GF-D8 (cell line): ENCODE data around the gene TRAPPC3.
"Not testable (repeated sequence)": the region's sequence is repeated elsewhere in the genome, so short reads cannot be mapped to it uniquely, and the experiment has no call there.

Experiments
- DNase-seq: peaks from one replicate; lab custom pipeline; 2025; lab: John Stamatoyannopoulos, UW

The TRAPPC3 gene

DNA sequence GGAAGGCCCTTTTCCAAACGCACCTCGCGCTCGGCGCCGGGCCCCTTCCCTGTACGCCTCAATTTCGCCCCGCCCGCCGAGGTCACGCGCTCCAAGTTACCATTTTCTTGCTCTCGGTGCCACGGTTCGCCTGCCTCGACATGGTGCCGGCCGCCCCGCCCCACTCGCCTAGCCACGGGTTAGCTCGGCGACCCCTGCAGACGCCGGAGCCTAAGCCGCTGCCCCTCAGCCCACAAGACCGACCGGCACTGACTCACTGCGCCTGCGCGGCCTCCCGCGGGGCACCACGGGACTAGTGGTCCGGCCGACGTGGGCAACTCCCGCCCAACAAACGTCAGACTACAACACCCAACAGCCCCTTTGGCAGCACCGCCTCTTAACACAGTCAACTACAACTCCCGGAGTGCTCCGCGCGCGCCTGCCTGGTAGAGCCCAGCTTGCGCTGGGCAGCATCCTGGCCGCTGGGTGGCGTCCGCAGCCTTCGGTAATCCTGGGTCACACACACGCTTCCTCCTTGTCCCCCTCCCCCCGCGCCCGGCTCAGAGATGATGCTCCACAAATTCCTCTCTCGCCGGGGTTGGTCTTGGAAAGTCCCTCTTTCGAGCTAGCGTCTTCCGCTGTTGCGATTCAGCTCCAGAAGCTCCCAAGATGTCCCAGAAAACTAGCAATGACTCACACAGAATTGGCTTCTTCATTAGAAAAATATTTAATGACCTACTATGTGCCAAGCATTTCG is at the start of gene TRAPPC3:
TSS of gene TRAPPC3 (minus strand) at position 250 of the 736 bp plus-strand sequence. CDS start at position 142, 108 bp downstream.
- DNase-seq = peak; percentile 99

DNA sequence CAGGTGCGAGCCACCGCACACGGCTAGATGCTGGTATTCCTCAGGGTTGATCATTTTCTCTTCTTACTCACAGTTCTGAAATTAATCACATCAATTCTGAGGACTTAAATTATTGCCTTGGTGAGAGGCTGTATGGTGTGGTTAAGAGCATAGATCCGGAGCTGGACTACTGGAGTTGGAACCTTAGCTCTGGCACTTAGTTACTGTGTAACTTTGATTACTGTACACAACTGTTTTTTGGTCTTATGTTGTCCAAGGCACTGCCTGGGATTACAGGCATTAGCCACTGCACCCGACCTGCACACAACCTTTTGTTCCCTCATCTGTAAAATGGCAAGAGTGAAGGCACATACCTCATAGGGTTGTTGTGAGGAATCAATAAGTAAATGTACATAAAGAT is 49.4 kb upstream of the TRAPPC3 start:
- DNase-seq = no peak

DNA sequence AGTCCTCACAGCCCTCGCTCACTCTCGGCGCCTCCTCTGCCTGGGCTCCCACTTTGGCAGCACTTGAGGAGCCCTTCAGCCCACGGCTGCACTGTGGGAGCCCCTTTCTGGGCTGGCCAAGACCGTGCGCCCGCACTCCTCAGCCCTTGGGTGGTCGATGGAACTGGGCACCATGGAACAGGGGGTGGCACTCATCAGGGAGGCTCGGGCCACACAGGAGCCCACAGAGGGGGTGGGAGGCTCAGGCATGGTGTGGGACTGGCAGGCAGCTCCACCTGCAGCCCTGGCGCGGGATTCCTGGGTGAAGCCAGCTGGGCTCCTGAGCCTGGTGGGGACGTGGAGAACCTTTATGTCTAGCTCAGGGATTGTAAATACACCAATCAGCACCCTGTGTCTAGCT is 47.5 kb upstream of the TRAPPC3 start:
- not testable (repeated sequence) for DNase-seq

GRCh38 chr1:36187800-36188593 is 38.7 kb upstream of the TRAPPC3 start:
- peak; percentile 49 for DNase-seq

GRCh38 chr1:36183309-36183856 is 34.1 kb upstream of the TRAPPC3 start:
- DNase-seq = no peak

GRCh38 chr1:36182734-36183133 is 33.4 kb upstream of the TRAPPC3 start:
- no peak for DNase-seq

DNA sequence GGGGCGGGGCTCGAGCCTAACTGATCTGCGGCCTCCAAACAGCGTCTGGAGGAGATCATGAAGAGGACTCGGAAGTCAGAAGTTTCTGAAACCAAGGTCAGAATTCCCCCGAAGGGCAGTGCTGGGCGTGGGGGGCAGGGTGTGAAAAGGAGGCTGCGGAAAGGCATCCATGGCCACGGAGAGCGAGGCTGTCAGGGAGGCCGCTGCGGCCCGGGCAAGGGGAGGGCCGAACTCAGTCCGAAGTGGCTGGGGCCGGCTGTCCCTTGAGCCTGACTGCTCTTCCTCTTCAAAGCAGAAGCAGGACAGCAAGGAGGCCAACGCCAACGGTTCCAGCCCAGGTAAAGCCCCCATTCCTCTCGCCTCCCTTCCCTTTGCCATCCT is 29.9 kb upstream of the TRAPPC3 start:
- DNase-seq = no peak

GRCh38 chr1:36178471-36179219 is 29.4 kb upstream of the TRAPPC3 start:
- DNase-seq = no peak

DNA sequence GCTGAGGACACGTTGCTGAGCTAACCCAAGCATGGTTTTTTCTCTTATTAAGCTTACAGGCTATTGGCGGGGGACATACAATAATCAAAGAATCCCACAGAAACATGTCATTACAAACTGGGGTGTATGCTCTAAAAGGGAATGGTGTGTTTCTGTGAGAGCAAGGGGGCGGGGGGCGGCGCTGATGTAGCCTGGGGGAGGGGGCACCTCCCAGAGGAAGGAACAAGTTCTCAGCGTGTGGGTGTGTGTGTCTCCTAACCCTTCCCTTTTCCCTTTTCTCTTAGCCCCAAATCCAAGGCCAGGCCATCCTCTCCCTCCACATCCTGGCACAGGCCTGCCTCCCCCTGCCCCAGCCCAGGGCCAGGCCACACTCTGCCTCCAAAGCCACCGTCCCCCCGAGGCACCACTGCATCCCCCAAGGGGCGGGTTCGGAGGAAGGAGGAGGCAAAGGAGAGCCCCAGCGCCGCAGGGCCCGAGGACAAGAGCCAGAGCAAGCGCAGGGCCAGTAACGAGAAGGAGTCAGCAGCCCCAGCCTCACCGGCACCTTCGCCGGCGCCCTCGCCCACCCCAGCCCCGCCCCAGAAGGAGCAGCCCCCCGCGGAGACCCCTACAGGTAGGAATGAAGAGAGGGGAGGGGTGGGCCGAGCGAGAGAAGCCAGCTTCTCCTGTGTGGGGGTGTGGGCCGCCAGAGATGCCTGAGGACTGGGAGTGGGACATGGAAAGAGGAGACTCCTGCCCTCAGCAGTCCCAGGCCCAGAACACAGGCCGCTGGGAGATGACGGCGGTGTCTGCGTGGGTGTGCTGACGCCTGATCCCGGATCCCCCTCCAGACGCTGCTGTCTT is 28.5 kb upstream of the TRAPPC3 start:
- DNase-seq = no peak

GRCh38 chr1:36176106-36176949 is 27.0 kb upstream of the TRAPPC3 start:
- no peak for DNase-seq

DNA sequence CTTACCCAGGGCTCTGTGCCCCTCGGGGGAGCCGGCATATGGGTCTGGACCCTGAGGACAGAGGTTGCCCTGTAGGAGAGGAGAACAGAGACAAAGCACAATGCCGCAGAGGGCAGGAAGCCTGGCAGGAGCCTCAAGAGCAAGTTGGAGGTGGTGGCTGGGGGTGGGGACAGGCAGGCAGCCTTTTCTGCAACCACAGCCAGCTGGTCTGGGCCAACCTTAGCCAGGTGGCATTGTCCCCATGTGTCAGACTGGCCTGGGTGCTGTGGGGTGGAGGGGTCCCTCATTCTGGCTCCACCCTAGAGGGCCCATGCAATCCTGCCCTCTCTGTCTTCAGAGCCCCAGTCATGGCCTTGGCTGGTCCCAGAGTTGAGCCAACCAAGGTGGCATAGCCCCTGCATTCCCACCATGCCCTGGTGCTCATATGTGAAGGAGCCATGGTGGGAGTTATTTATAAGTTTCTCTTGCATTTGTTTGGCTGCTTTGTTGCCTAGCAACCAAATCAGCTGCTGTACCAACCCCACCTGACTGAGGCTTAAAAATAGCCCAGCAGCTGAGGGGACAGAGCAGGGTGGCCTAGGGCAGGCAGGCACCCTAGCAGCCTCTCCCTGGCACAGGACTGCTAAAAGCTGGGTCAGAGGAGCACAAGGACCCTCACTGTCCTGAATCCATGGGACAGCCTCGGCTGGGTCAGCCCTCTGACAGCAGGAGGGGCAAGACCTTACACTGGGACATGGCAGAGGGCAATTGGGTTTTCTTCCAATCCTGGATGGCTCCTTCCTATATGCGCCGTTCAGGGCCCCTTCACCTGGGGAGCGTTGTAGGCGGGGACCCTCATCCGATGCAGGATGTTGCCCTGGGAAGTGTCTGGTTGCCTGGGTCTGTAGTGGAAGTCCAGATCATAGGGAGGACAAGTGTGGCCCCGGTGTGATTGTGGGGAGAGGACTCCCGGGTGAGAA is 26.1 kb upstream of the TRAPPC3 start:
- no peak for DNase-seq

DNA sequence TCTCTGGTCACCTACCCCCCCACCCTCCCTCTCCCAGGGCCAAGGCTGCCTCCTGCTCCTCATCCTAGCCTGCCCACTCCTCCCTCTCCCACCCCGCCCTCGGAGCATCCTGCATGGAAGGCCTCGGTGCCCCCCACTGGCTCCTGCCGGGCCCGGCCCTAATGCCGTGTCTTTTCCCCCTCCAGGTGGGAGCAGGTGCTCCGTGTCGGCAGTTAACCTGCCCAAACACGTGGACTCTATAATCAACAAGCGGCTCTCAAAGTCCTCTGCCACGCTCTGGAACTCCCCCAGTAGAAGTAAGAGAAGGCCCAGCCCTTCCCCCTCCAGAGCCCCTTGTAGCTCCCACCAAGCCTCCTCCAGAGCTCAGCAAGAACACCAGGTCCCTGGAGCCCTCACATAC is 25.4 kb upstream of the TRAPPC3 start:
- no peak for DNase-seq

DNA sequence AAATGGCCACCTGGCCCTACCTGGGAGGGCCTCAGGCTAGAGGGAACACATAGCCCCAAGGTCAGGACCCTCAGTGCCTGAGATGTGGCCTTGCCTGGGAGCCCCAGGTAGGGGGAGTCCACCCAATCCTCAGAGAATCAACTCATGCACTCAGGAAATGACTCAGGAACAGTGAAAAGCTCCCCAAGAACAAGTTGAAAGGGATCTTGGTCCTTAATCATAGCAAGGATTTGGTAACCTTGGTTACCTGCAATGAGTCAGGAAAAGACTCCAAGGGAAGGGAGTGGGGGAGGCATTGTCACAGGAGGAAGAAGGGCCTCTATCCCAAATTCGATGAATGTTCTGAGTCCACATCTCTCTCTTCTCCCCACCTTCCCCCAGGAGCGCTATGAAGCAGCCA is 23.7 kb upstream of the TRAPPC3 start:
- no peak for DNase-seq

DNA sequence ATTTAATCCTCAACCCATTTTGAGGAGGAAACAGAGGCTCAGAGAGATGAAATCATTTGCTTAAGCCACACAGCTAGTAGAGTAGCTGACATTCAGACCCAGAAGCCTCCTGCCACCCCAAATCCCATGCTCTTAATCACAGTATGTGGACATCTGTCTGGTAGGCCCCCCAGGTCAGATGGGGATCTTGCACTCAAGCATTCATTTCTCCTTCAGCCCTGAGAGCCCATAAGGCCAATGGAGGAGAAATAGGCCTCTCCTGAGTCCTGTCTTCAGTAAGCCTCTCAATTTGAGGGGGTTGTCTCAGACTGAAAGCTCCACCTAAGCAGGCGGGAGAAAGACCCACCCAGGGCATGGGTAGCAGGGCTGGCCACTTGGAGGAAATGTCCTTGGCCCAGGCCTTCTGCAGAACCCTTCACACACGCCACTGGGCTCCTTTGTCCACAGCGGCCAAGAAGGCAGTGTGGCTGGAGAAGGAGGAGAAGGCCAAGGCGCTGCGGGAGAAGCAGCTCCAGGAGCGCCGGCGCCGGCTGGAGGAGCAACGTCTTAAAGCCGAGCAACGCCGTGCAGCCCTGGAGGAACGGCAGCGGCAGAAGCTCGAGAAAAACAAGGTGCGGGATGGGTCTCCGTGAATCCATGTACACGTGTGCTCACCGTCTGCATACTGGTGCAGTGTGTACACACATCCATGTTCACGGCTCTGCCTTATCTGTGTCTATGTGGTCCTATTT is 22.9 kb upstream of the TRAPPC3 start:
- DNase-seq = no peak

GRCh38 chr1:36170643-36171412 is 21.5 kb upstream of the TRAPPC3 start:
- DNase-seq = no peak

DNA sequence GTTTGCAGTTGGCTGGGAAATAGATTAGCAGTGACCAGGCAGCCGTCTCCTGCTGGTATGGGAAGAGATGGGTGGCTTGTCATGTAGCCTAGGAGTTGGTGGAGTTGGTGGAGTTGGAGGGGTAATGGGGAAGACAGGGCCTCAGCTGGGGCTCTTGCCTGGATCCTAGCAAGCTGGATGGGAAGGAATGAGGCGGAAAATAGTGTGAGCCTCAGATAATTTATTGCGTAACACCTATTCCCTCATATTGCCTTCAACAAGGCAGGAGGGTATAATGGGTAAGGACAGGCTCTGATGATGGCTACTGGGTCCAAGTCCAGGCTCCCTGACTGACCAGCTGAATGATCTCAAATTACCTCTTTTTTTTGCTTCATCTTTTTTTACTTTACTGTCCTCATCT is 19.2 kb upstream of the TRAPPC3 start:
- no peak for DNase-seq

DNA sequence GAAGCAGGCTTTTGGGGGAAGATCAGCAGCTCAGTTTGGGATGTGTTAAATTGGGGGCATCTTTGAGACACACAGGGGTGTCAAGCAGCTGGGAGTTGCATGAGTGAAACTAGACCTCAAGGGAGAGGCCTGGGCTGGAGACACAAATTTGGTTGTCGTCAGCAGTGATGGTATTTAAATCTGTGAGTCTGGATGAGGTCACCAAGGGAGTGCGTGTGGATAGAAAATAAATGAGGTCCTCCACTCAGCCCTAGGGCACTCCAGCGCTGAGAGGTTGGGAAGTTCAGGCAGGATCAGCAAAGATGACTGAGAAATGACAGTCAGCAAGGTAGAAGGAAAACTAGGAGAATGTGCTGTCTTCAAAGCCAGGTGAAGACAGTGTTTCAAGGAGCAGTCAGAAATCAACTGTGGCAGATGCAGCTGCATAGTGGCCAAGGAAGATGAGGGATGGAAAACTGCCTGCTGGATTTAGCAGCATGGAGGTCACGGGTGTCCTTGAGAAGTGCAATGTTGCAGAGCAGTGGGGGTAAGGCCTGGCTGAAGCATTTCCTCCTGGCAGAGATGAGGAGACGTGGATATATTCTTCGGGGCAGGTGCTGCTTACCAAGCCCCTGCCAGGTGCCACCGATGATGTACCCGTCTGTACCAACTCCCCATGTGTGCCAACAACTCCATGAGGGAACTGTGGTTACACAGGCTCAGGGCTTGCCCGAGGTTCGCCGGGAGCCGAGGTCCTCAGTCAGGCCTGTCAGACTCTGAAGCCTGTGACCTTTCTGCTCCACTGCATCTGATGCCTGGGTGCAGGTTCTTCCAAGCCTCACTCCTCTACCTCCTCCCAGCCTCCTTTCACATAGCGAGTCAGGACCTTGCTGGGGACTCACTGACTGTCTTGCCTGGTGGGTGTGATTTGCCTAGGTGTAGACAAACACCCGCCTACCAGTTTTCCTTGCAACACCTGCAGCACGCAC is 17.9 kb upstream of the TRAPPC3 start:
- DNase-seq = no peak
